Raji (cell line): ENCODE results near the gene LARGE1.

Experiments used
- POLR2A ChIP-seq: IDR thresholded peaks from 2 replicates; pipeline ENCODE4 v1.6.1; 2011; ENCODE audit warnings: low read depth, low read length, control low read depth; ENCODE audit not compliant: insufficient read depth

Gene LARGE1

DNA sequence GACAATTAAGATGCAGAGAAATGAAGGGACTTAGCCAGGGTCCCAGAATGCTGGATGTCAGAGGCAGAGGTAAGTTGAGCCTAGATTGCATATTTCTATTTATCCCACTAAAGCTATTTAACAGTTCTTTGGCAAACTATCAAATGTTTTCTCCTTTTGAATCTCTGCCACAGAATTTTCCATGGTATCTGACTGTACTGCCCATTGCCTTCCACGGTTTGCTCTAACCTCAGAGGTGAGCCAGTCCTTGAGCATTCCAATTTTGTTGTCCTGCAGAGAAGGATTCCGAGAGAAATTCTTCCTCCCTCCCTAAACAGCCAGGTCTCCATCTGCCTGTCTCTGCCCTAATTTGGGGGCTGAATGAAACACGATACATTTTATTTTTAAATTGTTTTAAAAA is 493.8 kb downstream of the LARGE1 start:
- no peak for TF ChIP-seq POLR2A

DNA sequence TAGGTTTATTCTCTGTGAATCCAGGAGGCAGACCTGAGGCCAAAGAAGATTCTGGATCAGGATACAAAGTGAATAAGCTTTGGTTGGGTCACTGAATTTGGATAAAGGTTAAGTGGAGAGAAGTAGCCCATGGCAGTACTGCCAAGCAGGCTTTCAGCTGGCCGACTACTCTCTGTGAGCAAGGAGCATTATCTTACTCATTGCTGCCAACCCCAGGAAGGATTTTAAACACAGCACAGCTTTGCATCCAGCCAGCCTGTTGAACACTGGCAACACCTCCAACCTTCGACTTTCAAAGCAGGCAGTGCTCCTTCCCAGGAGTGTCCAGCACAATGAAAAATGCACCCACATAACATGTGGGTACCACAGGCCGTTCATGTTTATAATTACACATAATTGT is 498.4 kb downstream of the LARGE1 start:
- no peak for TF ChIP-seq POLR2A

DNA sequence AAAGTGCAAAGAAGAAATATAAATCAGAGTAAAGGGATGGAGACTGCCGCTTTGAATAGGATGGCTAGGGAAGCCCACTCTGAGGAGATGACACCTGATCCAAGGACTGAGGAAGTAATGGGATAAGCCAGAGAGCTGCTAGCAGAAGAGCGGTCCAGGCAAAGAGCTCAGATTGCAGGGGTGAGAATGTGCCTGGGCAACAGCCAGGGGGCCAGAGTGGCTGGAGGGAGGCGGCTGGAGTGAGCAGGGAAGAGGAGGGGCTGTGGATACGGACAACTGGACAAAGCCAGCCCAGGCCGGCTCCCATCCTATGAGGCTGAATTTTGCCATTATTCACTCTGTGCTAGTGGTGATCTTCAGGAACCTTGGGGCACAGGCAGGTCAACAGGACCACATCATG is 501.8 kb downstream of the LARGE1 start:
- no peak for TF ChIP-seq POLR2A

DNA sequence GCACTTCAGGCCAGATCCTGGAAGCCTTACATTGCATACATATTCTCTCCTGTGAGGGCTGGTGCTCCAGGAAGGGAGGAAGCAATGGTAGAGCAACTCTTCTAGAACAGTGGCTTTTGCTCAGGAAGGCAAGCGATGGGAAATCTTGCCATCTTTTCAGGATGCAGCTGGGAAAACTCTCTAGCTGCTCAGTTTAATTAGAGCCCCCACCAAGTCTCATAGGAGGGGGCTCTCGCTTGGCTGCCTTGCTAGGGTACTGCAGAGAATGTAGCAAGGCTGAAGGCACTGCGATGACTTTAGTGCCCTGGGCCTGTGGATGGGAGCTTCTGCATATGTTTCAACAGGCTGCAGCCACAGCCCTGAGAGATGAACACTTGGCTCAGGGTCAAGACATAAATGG is 504.9 kb downstream of the LARGE1 start:
- no peak for TF ChIP-seq POLR2A

DNA sequence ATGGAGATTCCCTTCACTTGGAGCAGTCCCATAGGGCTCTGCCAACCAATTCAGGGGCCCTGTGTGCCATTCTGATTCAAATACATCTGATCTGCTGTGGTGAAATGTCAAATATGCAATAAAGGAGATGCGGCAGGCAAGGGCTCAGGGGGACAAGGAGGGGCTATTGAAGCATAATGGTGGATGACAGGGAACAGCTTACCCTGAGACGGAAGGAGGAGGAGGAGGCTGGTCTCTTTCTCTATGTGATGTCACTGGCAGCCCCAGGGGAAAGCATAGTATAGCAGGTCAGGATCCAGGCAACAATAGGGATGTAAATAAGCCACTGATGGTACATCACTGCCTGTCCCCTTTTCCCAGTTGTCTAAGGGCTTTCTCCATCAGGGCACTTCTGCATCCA is 511.2 kb downstream of the LARGE1 start:
- TF ChIP-seq POLR2A, result no peak

DNA sequence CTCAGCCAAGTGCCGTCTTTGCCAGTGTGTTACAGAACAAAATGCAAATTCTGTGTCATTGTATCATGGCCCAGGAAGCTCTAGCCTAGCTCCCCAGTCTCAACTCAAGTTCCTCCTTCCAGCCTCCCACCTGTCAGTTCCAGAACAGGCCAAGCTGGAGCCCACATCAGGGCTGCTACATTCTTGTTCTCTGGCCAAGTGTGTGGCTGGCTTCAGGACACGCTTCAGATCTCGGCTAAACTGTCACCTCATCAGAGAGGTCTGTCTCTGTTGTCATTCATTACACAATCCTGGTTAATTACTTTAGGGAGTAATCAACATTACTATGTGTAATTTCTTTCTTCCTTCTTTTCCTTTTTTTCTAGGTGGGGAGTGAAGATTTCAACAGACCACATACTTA is 515.1 kb downstream of the LARGE1 start:
- TF ChIP-seq POLR2A, result no peak

DNA sequence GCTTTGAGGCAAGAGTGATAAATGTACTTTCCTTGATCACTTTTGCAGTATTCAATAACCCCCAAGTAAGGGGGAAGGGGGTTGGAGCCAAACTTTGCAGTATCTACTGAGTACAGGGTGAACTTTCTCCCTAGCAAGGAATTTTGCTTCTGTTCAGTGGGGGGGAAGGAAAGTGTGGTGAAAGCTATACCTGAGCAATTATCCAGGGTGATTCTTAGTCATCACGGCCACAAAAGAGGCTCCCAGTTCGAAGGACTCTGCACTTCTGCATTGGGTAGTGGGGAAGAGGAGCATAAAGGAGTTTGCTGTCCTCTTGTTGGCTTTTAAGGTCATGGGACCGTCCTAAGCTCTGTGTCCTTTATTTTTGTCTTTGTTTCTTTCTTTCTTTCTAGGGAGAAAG is 515.6 kb downstream of the LARGE1 start:
- no peak for TF ChIP-seq POLR2A

DNA sequence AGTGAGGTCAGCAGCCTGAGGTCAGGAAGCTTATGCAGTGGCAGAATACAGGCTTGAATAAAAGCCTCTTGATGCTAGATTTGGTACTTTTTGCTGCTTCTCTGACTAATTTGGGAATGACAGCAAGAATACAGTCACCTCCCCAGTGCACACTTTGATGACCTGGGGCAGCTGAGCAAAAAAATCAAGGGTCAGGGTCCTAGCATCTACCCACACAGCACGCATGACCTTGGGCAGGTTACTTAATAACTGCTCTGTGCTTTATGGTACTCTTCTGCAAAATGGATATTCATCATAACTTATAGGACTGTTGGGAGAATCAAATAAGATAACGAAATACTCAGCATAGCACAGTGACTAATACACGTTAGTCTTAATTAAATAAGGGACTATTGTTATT is 518.0 kb downstream of the LARGE1 start:
- TF ChIP-seq POLR2A, result no peak

DNA sequence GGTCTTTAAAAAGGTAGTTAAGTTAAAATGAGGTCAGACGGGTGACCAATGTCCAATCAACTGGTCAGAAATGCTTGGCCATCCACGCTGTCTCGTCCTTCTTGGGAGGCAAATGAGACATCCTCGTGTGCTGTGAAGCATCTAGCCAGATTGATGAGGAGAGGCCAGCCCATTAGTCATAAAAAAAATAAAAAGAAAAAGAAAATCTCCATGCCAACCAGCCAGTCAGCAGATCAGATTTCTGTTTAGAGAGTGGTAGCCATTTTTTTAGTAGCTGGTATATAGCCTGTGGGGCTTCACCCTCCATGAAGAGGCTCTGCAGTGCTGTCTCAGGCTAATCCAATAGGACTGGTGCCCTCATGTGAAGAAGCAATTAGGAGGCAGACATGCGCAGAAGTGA is 519.0 kb downstream of the LARGE1 start:
- no peak for TF ChIP-seq POLR2A

DNA sequence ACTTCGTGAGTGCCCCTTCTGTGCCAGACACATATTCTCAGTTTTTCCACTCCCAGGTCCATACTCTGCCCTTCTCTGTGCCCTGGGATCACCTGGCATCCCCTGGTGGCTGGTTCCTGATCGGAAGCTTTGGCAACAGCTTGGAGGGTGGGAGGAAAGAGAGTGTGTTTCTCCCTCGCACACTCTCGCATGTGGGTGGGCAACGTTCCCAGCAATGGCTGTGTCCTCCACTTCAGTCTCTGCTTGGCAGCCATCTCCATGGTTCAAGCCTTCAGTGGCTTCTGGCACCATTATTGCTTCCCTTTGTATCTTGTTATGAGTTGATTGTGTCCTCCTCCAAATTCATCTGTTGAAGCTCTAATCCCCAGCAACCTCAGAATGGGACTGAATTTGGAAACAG is 519.4 kb downstream of the LARGE1 start:
- no peak for TF ChIP-seq POLR2A

DNA sequence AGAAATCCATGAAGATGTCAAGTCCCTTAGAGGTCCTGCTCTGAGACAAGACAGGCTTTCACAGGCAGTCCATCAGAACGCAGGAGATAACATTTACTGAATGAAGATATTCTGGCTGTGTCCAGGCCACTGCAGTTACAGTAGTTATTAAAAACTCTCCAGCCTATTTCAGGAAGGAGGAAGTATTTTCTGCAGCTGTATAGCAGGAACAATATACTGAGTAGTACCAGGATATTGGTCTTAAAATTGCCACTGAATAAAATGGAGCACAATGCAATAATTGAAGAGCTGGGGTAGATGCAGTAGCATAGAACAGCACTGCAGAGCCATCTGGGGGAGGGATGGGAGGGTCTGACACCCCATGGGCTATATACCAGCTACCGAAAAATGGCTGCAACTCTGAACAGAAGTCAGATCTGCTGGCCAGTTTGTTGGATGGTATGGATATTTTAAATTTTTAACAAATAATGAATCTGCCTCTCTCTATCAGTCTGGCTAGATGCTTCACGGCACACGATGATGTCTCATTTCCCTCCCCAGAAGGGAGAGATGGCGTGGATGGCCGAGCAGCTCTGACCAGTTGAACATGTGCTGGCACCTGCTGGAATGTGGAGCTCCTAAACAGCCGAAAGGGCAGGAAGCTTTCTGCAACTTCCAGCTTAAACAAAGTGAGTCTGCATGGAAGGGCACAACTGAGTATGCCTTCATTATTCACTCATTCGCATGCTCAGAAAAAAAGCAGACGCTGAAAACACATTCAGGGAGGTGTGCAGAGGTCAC is 520.0 kb downstream of the LARGE1 start:
- TF ChIP-seq POLR2A, result no peak

DNA sequence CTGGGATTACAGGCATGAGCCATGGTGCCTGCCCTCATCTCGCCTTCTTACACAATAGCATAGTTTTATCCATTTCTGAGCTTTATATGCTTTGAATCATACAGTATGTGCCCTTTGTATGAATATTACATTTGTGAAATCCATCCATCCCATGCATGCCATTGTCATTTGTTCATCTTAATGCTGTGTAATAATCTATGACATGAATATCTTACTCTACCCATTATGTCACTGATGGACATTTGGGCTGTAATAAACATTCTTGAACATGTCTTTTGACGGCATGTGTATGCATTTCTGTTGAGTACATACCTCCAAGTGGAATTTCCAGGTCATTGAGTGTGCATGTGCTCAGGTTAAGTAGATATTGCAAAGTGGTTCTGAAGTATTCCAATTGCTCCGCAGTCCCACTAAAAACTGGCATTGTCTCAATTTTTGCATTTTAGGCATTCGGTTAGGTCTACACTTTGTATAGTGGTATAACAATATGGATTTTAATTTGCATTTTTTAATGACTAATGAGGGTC is 522.8 kb downstream of the LARGE1 start:
- no peak for TF ChIP-seq POLR2A

DNA sequence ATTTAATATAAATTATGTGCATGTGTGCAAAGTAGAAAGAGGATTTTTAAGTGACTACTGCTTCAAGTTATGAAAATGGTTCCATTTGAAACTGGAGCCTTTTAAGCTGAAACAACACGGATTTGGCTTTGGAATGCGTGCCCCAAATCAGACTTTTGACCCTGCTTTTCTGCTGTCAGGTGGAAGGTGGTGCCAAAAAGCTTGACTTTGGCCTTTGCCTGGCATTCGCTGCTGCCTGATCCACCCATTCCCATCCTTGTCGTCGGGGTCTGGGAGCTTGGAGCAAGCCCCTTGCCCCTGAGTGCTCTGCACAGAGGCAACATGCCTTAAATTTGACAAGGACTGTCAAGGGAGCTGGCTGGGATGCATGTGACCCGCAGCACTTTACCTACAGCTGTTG is 526.8 kb downstream of the LARGE1 start:
- TF ChIP-seq POLR2A, result no peak

DNA sequence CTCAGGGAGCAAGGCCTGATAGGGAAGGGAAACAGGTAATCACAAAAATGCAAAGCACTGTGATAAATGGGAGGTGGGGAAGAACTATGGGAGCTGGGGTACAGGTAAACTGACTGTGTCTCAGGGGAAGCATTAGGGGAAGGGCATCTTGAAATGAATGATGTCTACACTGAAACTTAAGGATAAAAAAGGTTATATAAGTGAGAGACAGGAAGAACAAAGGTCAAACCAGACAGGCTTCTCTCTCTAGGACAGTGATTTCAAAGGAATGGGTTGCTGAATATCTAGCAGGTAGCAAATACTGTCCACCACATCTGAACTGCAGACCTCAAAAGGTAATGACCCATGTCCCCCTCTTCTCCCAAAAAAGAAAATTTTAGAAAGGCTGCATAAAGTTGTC is 529.0 kb downstream of the LARGE1 start:
- TF ChIP-seq POLR2A, result no peak

DNA sequence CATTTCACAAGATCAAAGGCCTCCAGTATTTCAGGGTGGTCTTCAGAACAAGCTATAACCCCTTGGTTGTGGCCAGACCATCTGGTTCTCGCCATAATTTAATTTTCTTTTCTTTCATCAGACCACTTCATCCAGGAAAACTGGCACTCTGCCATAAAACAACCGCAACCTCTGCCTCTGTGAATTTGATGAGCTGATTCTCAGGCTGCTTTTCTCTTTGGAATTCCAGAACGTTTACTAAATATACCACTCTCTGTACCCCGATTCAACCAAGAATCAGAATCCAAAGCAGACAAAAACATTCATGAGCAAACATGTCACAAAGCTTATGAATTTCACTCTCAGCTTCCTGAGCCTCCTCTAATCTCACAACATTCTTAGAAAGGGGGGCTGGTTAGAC is 530.3 kb downstream of the LARGE1 start:
- TF ChIP-seq POLR2A, result no peak

DNA sequence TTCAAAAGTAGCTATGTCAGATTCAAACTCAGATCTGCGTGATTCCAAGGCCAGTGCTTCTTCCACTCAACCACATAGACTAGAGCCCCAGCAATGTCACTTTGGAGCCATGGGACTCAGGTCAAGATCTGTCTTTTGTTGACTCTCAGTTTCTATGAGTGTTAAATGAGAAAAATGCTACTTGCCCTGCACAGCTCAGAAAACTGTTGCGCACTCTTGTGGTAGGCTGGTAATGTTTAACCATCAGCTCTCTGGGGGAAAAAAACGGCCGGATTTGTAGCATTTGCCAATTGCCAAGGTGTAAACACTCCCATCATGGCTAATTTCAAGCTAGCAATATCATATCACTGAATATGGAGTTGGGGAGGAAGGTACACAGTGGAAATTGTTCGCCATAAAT is 534.0 kb downstream of the LARGE1 start:
- no peak for TF ChIP-seq POLR2A

DNA sequence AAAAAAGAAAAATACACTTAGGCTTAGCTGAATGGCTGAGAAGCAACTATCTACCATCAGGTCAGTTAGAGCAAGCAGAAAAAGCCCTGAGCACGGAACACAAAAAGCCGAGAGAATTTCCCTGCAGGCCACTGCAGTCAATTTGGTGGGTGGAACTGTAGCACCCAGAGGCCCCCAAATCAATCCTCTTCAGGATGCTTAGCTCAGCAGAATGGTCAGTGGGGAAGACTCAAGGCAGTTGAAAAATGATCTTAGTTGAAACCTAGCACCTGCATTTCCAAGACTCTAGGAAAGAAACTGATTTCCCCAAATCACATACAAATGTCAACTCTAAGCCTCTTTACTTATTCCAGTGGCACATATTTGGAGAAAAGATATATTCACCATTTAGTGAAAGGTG is 534.7 kb downstream of the LARGE1 start:
- no peak for TF ChIP-seq POLR2A

DNA sequence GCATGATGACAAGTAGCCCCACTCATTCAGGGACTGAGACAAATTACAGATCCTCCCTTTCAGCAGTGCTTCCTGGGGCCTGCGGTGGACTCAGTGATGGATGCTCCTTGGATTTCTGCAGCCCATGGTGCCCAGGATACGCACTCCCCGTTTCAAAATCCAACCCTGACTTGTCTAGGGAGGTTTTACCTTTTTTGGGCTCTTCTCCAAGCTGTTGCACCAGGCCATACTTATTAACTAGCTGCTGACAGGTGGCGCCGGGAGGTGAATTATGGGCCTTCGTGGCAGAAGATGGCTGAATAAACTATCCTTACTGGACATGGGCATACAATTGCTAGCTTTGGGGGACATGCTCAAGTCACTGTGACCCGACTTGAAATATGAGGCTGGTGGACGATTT is 537.8 kb downstream of the LARGE1 start:
- TF ChIP-seq POLR2A, result no peak
